A673 (cell line): ENCODE results near the gene TNFAIP3. TPM values are rescaled to one million over a fixed set of nuclear protein-coding genes. Genes with fewer than 3 reads are reported as not detected.

Source experiments
- BruUV-seq: library from RNA; stranded (reverse); fragments of 400-500 nt; replicated peaks from 2 replicates; lab custom pipeline; 2021; lab: Mats Ljungman, UMichigan
- CTCF ChIA-PET: fragments of 300-600 bp; sonication (Branson Sonifier 250); formaldehyde crosslinking; loops from one replicate; lab custom pipeline; 2022; ENCODE audit warnings: antibody characterized with exemption; lab: Charles Lee
- POLR2A ChIA-PET: fragments of 300-600 bp; sonication (Branson Sonifier 250); formaldehyde crosslinking; loops from one replicate; lab custom pipeline; 2022; ENCODE audit warnings: antibody characterized with exemption; ENCODE audit not compliant: low non-redundant PET; lab: Charles Lee
- DNase-seq: peaks from one replicate; pipeline ENCODE4 v3.0.0-alpha.2; 2015; ENCODE audit warnings: low spot score
- H3K27ac ChIP-seq: fragments of 200-600 bp; sonication (generic); 2 replicates; pipeline ENCODE4 v1.5.1; 2016; ENCODE audit warnings: mixed run types, low read depth, mild to moderate bottlenecking, mixed read lengths, antibody characterized with exemption, low read length; ENCODE audit not compliant: poor library complexity, severe bottlenecking
- H3K27me3 ChIP-seq: fragments of 200-600 bp; sonication (generic); replicated peaks from 2 replicates; pipeline ENCODE4 v1.6.1; 2017; ENCODE audit warnings: mixed run types, low read depth, mild to moderate bottlenecking, mixed read lengths, antibody characterized with exemption, low read length; ENCODE audit not compliant: insufficient read depth, poor library complexity
- H3K36me3 ChIP-seq: fragments of 200-600 bp; sonication (generic); 2 replicates; pipeline ENCODE4 v1.6.1; 2016; ENCODE audit warnings: mixed run types, mild to moderate bottlenecking, mixed read lengths, antibody characterized with exemption, low read length; ENCODE audit not compliant: insufficient read depth, poor library complexity, severe bottlenecking
- H3K4me1 ChIP-seq: fragments of 200-600 bp; sonication (generic); 2 replicates; pipeline ENCODE4 v1.6.1; 2017; ENCODE audit warnings: mixed run types, mild to moderate bottlenecking, mixed read lengths, antibody characterized with exemption, low read length; ENCODE audit not compliant: insufficient read depth, poor library complexity, severe bottlenecking
- H3K4me3 ChIP-seq: fragments of 200-600 bp; sonication (generic); 2 replicates; pipeline ENCODE4 v1.5.1; 2016; ENCODE audit warnings: low read depth, mixed run types, mild to moderate bottlenecking, mixed read lengths, low read length; ENCODE audit not compliant: poor library complexity, severe bottlenecking
- H3K9me3 ChIP-seq: fragments of 200-600 bp; sonication (generic); 2 replicates; pipeline ENCODE4 v1.6.1; 2016; ENCODE audit warnings: mixed run types, low read depth, mild to moderate bottlenecking, mixed read lengths, antibody characterized with exemption, low read length; ENCODE audit not compliant: poor library complexity, severe bottlenecking
- EZH2 ChIP-seq: fragments of 200-600 bp; sonication (generic); IDR thresholded peaks from 2 replicates; pipeline ENCODE4 v1.6.1; 2017; ENCODE audit warnings: borderline replicate concordance, low read depth, mild to moderate bottlenecking, mixed read lengths, antibody characterized with exemption, low read length; ENCODE audit not compliant: poor library complexity, severe bottlenecking
- intact Hi-C: fragments of 100-400 bp; cut with micrococcal nuclease; formaldehyde crosslinking; loops from one replicate; pipeline ENCODE4 v1.10.0; 2022; ENCODE audit not compliant: unreplicated experiment
- total RNA-seq: library from RNA; stranded (reverse); gene quantifications from 2 replicates; pipeline ENCODE4 v1.2.3, GENCODE V29; 2021
- TF ChIP-seq, protein P1 (sequence below): fragments of 300-800, 200-600 bp; sonication (generic); conservative IDR thresholded peaks from 2 replicates; pipeline ENCODE4 v1.5.1; 2017; ENCODE audit warnings: low read depth, mild to moderate bottlenecking, antibody characterized with exemption, low read length, moderate library complexity, mixed read lengths

Gene TNFAIP3
- total RNA-seq, 1 experiment from 2014 or later: 12.7 TPM

DNA sequence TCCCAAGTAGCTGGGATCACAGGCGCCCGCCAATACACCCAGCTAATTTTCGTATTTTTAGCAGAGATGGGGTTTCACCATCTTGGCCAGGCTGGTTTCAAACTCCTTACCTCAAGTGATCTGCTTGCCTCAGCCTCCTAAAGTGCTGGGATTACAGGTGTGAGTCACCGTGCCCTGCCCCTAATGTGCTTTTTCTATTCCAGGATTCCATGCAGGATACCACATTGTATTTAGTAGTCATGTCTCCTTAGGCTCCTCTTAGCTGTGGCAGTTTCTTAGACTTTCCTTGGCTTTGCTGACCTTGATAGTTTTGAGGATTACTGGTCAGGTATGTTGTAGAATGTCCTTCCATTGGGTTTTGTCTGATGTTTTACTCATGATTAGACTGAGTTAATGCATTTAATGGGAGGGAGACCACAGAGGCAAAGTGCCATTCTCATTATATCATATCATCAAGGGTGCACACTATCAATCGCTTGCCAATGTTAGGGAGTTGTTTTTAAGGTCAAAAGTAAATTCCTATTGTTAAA lies 39.6 kb upstream of the TNFAIP3 start:
- CTCF ChIA-PET: no interaction called here

DNA sequence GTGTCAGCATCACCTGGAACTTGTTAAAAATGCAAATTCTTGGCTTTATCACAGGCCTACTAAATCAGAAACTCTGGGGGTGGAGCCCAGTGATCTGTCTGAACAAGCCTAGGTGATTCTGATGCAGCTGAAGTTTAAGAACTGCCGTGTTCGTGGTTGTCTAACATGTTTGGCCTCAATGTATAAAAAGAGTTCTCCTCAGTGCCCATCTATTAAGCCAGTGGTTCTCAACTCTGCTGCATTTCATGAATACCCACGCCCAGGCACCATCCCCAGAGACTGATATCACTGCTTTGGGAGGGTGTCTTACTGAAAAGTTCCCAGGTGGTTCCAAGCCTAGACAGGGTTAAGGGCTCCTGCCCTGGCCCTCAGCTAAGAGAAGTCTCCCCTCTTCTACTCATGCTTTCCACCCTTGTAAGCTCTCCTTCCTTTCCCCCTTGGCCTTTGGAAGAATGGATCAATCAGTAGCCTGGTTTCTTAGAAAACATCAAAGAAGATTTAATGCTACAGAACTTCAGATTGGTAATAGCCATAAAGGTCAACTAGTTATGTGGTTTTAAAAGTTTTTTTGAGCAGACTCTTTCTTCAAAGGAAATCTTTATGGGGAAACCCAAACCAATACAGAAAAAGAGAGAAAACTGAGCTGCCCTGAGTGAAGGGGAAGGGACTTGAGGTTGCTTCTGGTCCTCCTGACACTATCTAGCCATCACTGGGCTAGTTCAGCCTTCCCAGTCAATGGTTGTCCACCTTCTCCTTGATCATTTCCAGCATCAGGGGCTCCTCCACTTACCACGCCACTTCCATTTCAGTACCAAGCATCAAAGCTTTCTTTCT lies 38.9 kb upstream of the TNFAIP3 start:
- Histone ChIP-seq H3K27ac (no peak overlapping the region), H3K4me1 (no peaks in the 10 kb centered on the region), H3K36me3 (no peaks in the 10 kb centered on the region), H3K9me3 (no peaks in the 10 kb centered on the region), H3K4me3 (no peak overlapping the region), H3K27me3 (peaks cover 5% of the 10 kb centered on the region)
- CTCF ChIA-PET: no interaction called here
- POLR2A ChIA-PET: no interaction called here
- no TSS peak for BruUV-seq
- intact Hi-C loops: no loop called here
- TF ChIP-seq EZH2: no peak
- TF ChIP-seq, protein P1, sequence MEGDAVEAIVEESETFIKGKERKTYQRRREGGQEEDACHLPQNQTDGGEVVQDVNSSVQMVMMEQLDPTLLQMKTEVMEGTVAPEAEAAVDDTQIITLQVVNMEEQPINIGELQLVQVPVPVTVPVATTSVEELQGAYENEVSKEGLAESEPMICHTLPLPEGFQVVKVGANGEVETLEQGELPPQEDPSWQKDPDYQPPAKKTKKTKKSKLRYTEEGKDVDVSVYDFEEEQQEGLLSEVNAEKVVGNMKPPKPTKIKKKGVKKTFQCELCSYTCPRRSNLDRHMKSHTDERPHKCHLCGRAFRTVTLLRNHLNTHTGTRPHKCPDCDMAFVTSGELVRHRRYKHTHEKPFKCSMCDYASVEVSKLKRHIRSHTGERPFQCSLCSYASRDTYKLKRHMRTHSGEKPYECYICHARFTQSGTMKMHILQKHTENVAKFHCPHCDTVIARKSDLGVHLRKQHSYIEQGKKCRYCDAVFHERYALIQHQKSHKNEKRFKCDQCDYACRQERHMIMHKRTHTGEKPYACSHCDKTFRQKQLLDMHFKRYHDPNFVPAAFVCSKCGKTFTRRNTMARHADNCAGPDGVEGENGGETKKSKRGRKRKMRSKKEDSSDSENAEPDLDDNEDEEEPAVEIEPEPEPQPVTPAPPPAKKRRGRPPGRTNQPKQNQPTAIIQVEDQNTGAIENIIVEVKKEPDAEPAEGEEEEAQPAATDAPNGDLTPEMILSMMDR: no peak
- DNase-seq: no peak

More for the DNA sequence above, 39.6 kb upstream of the TNFAIP3 start:
- H3K9me3 ChIP-seq: no peaks in the 10 kb centered on the region
- BruUV-seq: no TSS peak
- no peaks in the 10 kb centered on the region for H3K4me1 ChIP-seq
- TF ChIP-seq, protein P1: no peak
- TF ChIP-seq EZH2: no peak
- DNase-seq: no peak
- peaks cover 5% of the 10 kb centered on the region for H3K27me3 ChIP-seq
- POLR2A ChIA-PET: no interaction called here
- no peak overlapping the region for H3K27ac ChIP-seq
- H3K36me3 ChIP-seq: no peaks in the 10 kb centered on the region
- intact Hi-C loops: no loop called here
- no peak overlapping the region for H3K4me3 ChIP-seq

DNA sequence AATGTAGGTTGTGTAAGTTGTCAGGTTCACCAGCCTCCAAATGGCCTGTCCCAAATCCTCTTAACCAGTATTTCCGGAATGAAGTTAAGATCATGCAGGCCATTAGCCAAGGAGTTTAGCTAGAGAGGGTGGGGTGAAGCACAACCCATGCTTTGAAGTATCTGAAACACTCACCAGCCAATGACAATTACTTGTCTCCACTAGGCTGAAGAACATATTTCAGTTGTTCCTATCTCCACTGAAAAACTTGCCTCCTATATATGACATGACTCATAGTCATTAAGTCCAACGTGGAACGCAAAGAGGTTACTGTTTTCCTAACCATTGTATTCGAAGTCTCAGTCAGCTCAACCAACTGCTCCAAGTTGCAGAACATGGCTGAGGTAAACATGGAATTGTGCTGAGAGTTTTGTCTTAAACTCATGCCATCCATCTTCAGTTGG lies 37.4 kb upstream of the TNFAIP3 start:
- ChIA-PET CTCF (no interaction called here), POLR2A (no interaction called here)
- intact Hi-C loops: no loop called here
- Histone ChIP-seq H3K4me1 (no peaks in the 10 kb centered on the region), H3K4me3 (no peak overlapping the region), H3K9me3 (no peaks in the 10 kb centered on the region), H3K27me3 (peaks cover 5% of the 10 kb centered on the region), H3K36me3 (no peaks in the 10 kb centered on the region), H3K27ac (no peak overlapping the region)
- TF ChIP-seq, protein P1: no peak
- no peak for TF ChIP-seq EZH2
- DNase-seq: no peak
- BruUV-seq: no TSS peak
